ENCODE data around the gene PPME1.

DNA sequence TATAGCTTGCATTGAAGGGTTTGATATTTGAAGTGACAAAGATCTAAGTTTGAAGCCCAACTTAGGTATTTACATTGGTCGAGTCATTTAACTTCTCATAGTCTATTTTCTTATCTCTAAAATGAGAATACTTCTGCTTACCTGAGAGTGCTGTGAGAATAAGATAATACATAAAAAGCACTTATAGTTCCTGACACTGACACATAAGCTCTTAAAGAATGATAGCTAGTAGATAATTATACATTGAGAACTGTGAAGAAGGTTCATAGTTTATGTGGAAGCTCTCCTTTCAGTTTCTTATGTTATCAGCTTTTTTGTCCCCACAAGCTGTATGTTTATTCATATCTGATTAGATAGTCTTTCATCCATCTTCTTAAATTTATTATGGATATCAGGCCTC, 4.8 kb downstream of the PPME1 start:
- no peak for TF ChIP-seq CTCF (IDR thresholded peaks at IDR 0.05)
- TF ChIP-seq EZH2 (IDR thresholded peaks at IDR 0.05; ENCODE audit: borderline replicate concordance, insufficient read depth, low read depth, low read length, poor library complexity, severe bottlenecking) = no peak

Measured in B cell (primary cell).